K562 (cell line): ENCODE results near the gene DNAH3. TPM values are rescaled to one million over a fixed set of nuclear protein-coding genes. Genes with fewer than 3 reads are reported as not detected.

Experiments used
- ATAC-seq: fragments of 200-7000 bp; cut with Tn5 transposase; 3 replicates; pipeline ENCODE4 v1.9.1; 2020; ENCODE audit warnings: moderate library complexity
- BruUV-seq: library from RNA; stranded (reverse); fragments of 400-500 nt; replicated peaks from 2 replicates; lab custom pipeline; 2021; lab: Mats Ljungman, UMichigan
- CTCF ChIA-PET: fragments of 300-600 bp; formaldehyde crosslinking; extraction: SDS; loops from one replicate; lab custom pipeline; 2021; ENCODE audit warnings: low intra/inter-chr PET ratio; lab: Yijun Ruan, JAX
- POLR2A ChIA-PET: fragments of 300-600, 350-650 bp; sonication (Branson Sonifier 250); formaldehyde crosslinking; extraction: SDS; loops from one replicate; lab custom pipeline; 2021; ENCODE audit warnings: antibody characterized with exemption, inconsistent platforms; lab: Yijun Ruan, JAX
- DNase-seq, 4 experiments: peaks; one replicate each; pipeline versions ENCODE4 v3.0.0 to v3.0.0-alpha.2; 2011 to 2018; ENCODE audit warnings: low spot score in 3 of 4, mixed read lengths in 3 of 4; ENCODE audit errors: extremely low read depth in 1 of 4
- FAIRE-seq: peaks from 2 replicates; lab custom pipeline; 2011; peaks lifted over from hg19 to GRCh38; lab: Jason Lieb, UNC
- H2AFZ ChIP-seq: 2 replicates; pipeline ENCODE4 v1.6.0; 2011; ENCODE audit warnings: low read depth, low read length, control low read depth, inconsistent platforms
- H3K27ac ChIP-seq: fragments of 200-600 bp; 3 replicates; pipeline ENCODE4 v1.8.0; 2011; ENCODE audit warnings: low read depth, mild to moderate bottlenecking, control low read depth, inconsistent platforms, low read length, moderate library complexity, mixed read lengths; ENCODE audit errors: extremely low read depth
- H3K27me3 ChIP-seq, 2 experiments: fragments of 300-600 bp in 1 of 2; 2 replicates in 1 of 2; 3 replicates in 1 of 2; pipeline versions ENCODE4 v1.6.0 to v1.8.0; 2011; ENCODE audit warnings: inconsistent platforms in 2 of 2, low read length in 2 of 2, mild to moderate bottlenecking in 1 of 2, mixed read lengths in 1 of 2, moderate library complexity in 1 of 2; ENCODE audit not compliant: control insufficient read depth in 2 of 2, insufficient read depth in 2 of 2
- H3K36me3 ChIP-seq: fragments of 300-600 bp; 3 replicates; pipeline ENCODE4 v1.8.0; 2011; ENCODE audit warnings: mild to moderate bottlenecking, low read length, inconsistent platforms; ENCODE audit not compliant: control insufficient read depth, insufficient read depth
- H3K4me1 ChIP-seq, 2 experiments: fragments of 200-600 bp in 1 of 2; replicated peaks in 1 of 2; 2 replicates in 1 of 2; 3 replicates in 1 of 2; pipeline versions ENCODE4 v1.5.1 to v1.8.0; 2011; ENCODE audit warnings: inconsistent platforms in 2 of 2, low read length in 2 of 2, mild to moderate bottlenecking in 1 of 2, mixed read lengths in 1 of 2, moderate library complexity in 1 of 2; ENCODE audit not compliant: control insufficient read depth in 2 of 2, insufficient read depth in 2 of 2
- H3K4me2 ChIP-seq: 2 replicates; pipeline ENCODE4 v1.6.1; 2011; ENCODE audit warnings: low read length, control low read depth, inconsistent platforms, mixed read lengths; ENCODE audit not compliant: insufficient read depth
- H3K4me3 ChIP-seq: fragments of 200-600 bp; sonication (generic), shearing (Covaris generic); 2 replicates; pipeline ENCODE4 v1.5.1; 2016; ENCODE audit warnings: control low read depth, inconsistent platforms
- H3K79me2 ChIP-seq: fragments of 200-600 bp; 3 replicates; pipeline ENCODE4 v1.8.0; 2011; ENCODE audit warnings: low read length, inconsistent platforms; ENCODE audit not compliant: control insufficient read depth, insufficient read depth
- H3K9ac ChIP-seq, 2 experiments: 2 replicates each; pipeline versions ENCODE4 v1.6.0 to v1.6.1; 2011; ENCODE audit warnings: low read depth in 2 of 2, low read length in 2 of 2, control low read depth in 1 of 2, inconsistent platforms in 1 of 2, mild to moderate bottlenecking in 1 of 2, mixed read lengths in 1 of 2; ENCODE audit not compliant: insufficient read depth in 1 of 2
- H3K9me1 ChIP-seq: one replicate; pipeline ENCODE4 v1.6.0; 2011; ENCODE audit warnings: inconsistent platforms, mild to moderate bottlenecking, low read length, moderate library complexity; ENCODE audit not compliant: control insufficient read depth, insufficient read depth
- H3K9me3 ChIP-seq: replicated peaks from 2 replicates; pipeline ENCODE4 v1.5.1; 2011; ENCODE audit warnings: low read depth, low read length, inconsistent platforms; ENCODE audit not compliant: control insufficient read depth, insufficient read depth
- H4K20me1 ChIP-seq: replicated peaks from 2 replicates; pipeline ENCODE4 v1.6.1; 2011; ENCODE audit warnings: low read length, inconsistent platforms, mixed read lengths; ENCODE audit not compliant: control insufficient read depth, insufficient read depth
- FOXJ3 ChIP-seq: sonication (generic); formaldehyde crosslinking; IDR thresholded peaks from 2 replicates; pipeline ENCODE4 v1.4.0; 2020; ENCODE audit warnings: mild to moderate bottlenecking, missing genetic modification reagents
- HMG20B ChIP-seq: fragments of 250-450 bp; sonication (Bioruptor Pico); IDR thresholded peaks from 2 replicates; pipeline ENCODE4 v1.5.0; 2021; ENCODE audit warnings: mild to moderate bottlenecking
- ILK ChIP-seq: fragments of 450-650 bp; IDR thresholded peaks from 2 replicates; pipeline ENCODE4 v1.6.1; 2016; ENCODE audit warnings: missing genetic modification characterization, low read depth, mild to moderate bottlenecking, missing compliant biosample characterization, moderate library complexity, borderline replicate concordance
- KDM5B ChIP-seq: fragments of 200-600 bp; sonication (generic); IDR thresholded peaks from 2 replicates; pipeline ENCODE4 v1.6.1; 2012; ENCODE audit warnings: low read depth, mild to moderate bottlenecking, moderate library complexity, low read length, control low read depth, inconsistent platforms; ENCODE audit not compliant: insufficient replicate concordance
- NEUROD1 ChIP-seq: fragments of 150-350 bp; IDR thresholded peaks from 2 replicates; pipeline ENCODE4 v1.6.1; 2014; ENCODE audit warnings: borderline replicate concordance, low read length, low read depth; ENCODE audit not compliant: partially characterized antibody
- PHB2 ChIP-seq: fragments of 450-650 bp; IDR thresholded peaks from 2 replicates; pipeline ENCODE4 v1.6.1; 2017; ENCODE audit warnings: low read depth
- RBFOX2 ChIP-seq: fragments of 200-400 bp; formaldehyde crosslinking; IDR thresholded peaks from 2 replicates; pipeline ENCODE4 v1.6.1; 2017; ENCODE audit warnings: low read depth, mild to moderate bottlenecking, low read length, moderate library complexity
- RNF2 ChIP-seq: sonication (generic); IDR thresholded peaks from 2 replicates; pipeline ENCODE4 v1.6.1; 2016
- SMAD4 ChIP-seq: fragments of 250-450 bp; sonication (Bioruptor Pico); conservative IDR thresholded peaks from 2 replicates; pipeline ENCODE4 v1.8.0; 2021; ENCODE audit warnings: inconsistent platforms, mild to moderate bottlenecking, moderate library complexity
- YBX1 ChIP-seq: fragments of 450-650 bp; IDR thresholded peaks from 2 replicates; pipeline ENCODE4 v1.7.1; 2016; ENCODE audit warnings: mild to moderate bottlenecking
- ZBTB17 ChIP-seq: fragments of 450-650 bp; formaldehyde crosslinking; IDR thresholded peaks from 2 replicates; pipeline ENCODE4 v1.4.0; 2020; ENCODE audit warnings: mild to moderate bottlenecking
- ZNF79 ChIP-seq: fragments of 250-450 bp; sonication (Bioruptor Pico); IDR thresholded peaks from 2 replicates; pipeline ENCODE4 v1.4.0; 2020; ENCODE audit warnings: low read depth, mild to moderate bottlenecking, moderate library complexity
- WGBS: fragments of 100-300 bp; shearing (Covaris generic); methylation state at CpG from one replicate; pipeline ENCODE4 v1.1.6; 2016; ENCODE audit warnings: low coverage, mixed read lengths; ENCODE audit not compliant: insufficient coverage; ENCODE audit errors: missing lambda C conversion rate; 5-methylcytosine and 5-hydroxymethylcytosine counted together
- in situ Hi-C: fragments of 300-500 bp; cut with MboI; formaldehyde crosslinking; loops from 4 replicates; pipeline ENCODE4 v1.15.0; 2018; ENCODE audit warnings: inconsistent platforms, mixed read lengths
- intact Hi-C: fragments of 100-400 bp; cut with micrococcal nuclease; formaldehyde crosslinking; loops from 2 replicates; pipeline ENCODE4 v1.14.2; 2022
- polyA plus RNA-seq, 8 experiments: library from polyadenylated mRNA; depleted of rRNA in 4 of 8; stranded (reverse) in 5 of 8; unstranded in 3 of 8; fragments of >200 nt; fragmentation: Nextera tagmentation in 2 of 8; fragmentation: Illumina TruSeq in 1 of 8; extraction: Ambion mirVana in 2 of 8; extraction: Trizol in 1 of 8; gene quantifications; 2 replicates each; pipeline versions ENCODE4 v1.2.1 to v1.2.3, GENCODE V29; 2011 to 2014; ENCODE audit warnings: inconsistent platforms in 1 of 8, missing spikeins in 1 of 8
- total RNA-seq, 7 experiments: library from RNA; depleted of rRNA in 6 of 7; stranded (reverse); fragments of >200 nt in 6 of 7; fragmentation: Illumina TruSeq in 2 of 7; extraction: Trizol in 2 of 7; gene quantifications; 2 replicates each; pipeline versions ENCODE4 v1.2.1 to v1.2.3, GENCODE V29; 2011 to 2021; ENCODE audit warnings: low replicate concordance in 1 of 7
- TF ChIP-seq, protein P1 (sequence below): fragments of 200-800 bp; sonication (Bioruptor generic); IDR thresholded peaks from 2 replicates; pipeline ENCODE4 v1.6.1; 2017; ENCODE audit warnings: missing genetic modification characterization, missing compliant biosample characterization
- TF ChIP-seq, protein P2 (sequence below): sonication (generic); formaldehyde crosslinking; IDR thresholded peaks from 2 replicates; pipeline ENCODE4 v1.8.0; 2022; ENCODE audit warnings: missing genetic modification reagents, mild to moderate bottlenecking, borderline replicate concordance

Gene DNAH3
- total and polyA plus RNA-seq, 9 of the 15 experiments (the other 6 are each of a cell fraction or from before 2014, with no cell fraction given): 0.32 to 0.84 (median 0.44) TPM

DNA sequence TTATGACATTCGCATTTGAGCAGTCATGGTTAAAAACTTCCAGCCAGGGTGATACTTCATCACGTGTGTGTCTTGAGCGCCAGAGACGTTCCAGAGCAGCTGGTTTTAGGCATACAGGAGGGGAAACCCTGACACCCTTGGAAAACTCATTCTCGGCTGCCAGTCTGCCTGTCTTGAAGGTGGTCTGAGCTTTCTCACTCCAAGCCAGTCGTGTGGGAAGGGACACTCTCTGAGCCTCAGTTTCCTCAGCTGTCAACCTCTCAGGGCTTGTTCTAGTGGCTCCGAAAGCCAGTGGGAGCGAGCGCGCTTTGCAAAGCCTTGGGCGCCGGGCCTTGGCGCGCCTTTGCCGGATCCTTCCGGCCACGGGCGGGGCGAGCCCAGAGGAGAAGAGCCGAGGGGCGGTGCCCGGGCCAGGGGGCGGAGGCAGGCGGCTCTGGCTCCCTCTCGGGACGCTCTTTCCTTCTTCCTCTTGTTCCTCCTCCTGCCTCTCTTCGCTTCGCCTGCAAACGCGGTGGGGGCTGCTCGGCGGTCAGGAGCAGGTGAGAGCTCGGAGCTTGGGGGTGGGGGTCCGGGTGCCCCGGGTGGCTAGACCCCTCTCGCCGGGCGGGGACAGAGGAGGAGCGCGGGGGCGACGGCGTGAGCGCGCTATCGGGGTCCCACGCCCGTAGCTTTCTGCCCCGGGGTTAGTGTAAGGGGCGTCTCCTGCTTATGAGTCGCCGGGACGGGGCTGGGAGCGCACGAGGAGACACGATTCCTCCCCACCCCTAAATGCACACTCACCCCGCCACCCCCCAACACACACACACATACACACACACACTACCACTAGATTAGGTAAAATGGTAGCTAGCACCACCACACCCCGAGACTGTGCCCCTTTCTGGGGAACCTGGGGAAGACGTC lies 7.8 kb upstream of the DNAH3 start, which contains the start of gene LDAF1:
Gene LDAF1 (plus strand): TSS at position 467 of the 903 bp plus-strand sequence. CDS start 2,509 bp downstream, outside the sequence.
- in situ Hi-C loops: loop anchor here (5.0 to 10.0 kb wide), 2 partner anchors 399 to 1156 kb away; no protein-coding TSS in a partner anchor
- intact Hi-C loops: loop anchor here (1.0 to 10.0 kb wide), 3 partner anchors 142 to 1039 kb away; no protein-coding TSS in a partner anchor
- Histone ChIP-seq H3K4me3 (peak within 1 kb of the TSS; percentile 70), H3K79me2 (peaks cover 3% of the 10 kb centered on the region; the same call in 1 of the 3 replicates), H3K9ac (peak within 1 kb of the TSS; percentile 68 to 90), H3K36me3 (peaks cover 20% of the 10 kb centered on the region), H3K4me2 (peak within 1 kb of the TSS; percentile 86), H3K27ac (peak within 1 kb of the TSS; percentile 58; the same call in 2 of the 3 replicates), H2AFZ (peak within 1 kb of the TSS; percentile 99), H3K9me1 (no peaks in the 10 kb centered on the region), H3K9me3 (no peaks in the 10 kb centered on the region), H3K4me1 (peaks cover 10 to 17% of the 10 kb centered on the region in 2 experiments), H3K27me3 (no peaks in the 10 kb centered on the region), H4K20me1 (no peaks in the 10 kb centered on the region)
- DNase-seq (peak; percentile 90 to 92 (median 92)), ATAC-seq (peak; percentile 99), FAIRE-seq (peak; percentile 23)
- CTCF ChIA-PET: interaction anchor here (0.6 to 2.0 kb wide), 4 partner anchors 142 to 1575 kb away, joined by 3 to 9 read pairs (median 5); no protein-coding TSS in a partner anchor
- no TSS peak for BruUV-seq
- WGBS: 2% methylated on average over 40 of the region's 59 CpGs
- POLR2A ChIA-PET: interaction anchor here (0.6 to 1.2 kb wide), 5 partner anchors 58 to 477 kb away, joined by 3 to 5 read pairs (median 3); no protein-coding TSS in a partner anchor
- TF ChIP-seq ZBTB17 (CRISPR knock-in tag): peak; percentile 65
- no peak for TF ChIP-seq FOXJ3 (CRISPR knock-in tag)
- no peak for TF ChIP-seq YBX1
- TF ChIP-seq, protein P1, sequence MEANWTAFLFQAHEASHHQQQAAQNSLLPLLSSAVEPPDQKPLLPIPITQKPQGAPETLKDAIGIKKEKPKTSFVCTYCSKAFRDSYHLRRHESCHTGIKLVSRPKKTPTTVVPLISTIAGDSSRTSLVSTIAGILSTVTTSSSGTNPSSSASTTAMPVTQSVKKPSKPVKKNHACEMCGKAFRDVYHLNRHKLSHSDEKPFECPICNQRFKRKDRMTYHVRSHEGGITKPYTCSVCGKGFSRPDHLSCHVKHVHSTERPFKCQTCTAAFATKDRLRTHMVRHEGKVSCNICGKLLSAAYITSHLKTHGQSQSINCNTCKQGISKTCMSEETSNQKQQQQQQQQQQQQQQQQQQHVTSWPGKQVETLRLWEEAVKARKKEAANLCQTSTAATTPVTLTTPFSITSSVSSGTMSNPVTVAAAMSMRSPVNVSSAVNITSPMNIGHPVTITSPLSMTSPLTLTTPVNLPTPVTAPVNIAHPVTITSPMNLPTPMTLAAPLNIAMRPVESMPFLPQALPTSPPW: peak; percentile 76
- TF ChIP-seq ZNF79 (CRISPR knock-in tag): no peak
- peak; percentile 80 for TF ChIP-seq RBFOX2
- TF ChIP-seq, protein P2, sequence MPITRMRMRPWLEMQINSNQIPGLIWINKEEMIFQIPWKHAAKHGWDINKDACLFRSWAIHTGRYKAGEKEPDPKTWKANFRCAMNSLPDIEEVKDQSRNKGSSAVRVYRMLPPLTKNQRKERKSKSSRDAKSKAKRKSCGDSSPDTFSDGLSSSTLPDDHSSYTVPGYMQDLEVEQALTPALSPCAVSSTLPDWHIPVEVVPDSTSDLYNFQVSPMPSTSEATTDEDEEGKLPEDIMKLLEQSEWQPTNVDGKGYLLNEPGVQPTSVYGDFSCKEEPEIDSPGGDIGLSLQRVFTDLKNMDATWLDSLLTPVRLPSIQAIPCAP (CRISPR knock-in tag): no peak
- no peak for TF ChIP-seq HMG20B
- TF ChIP-seq PHB2: no peak
- TF ChIP-seq KDM5B: peak; percentile 61
- 0 out of 2 replicates have a peak, but pooled peaks have one; percentile 50 for TF ChIP-seq SMAD4
- no peak for TF ChIP-seq NEUROD1
- no peak for TF ChIP-seq ILK (tag)
- TF ChIP-seq RNF2: 0 out of 2 replicates have a peak, but pooled peaks have one; percentile 18
